Peyer's patch (tissue), 4 donors: Measurements from ENCODE around the gene NEU2.

ENCODE experiments used
- POLR2A ChIP-seq, 2 donors: fragments of 450-650 bp; IDR thresholded peaks; one replicate each; pipeline ENCODE4 v1.5.1; 2017; ENCODE audit warnings: antibody characterized with exemption in 2 of 2, mild to moderate bottlenecking in 2 of 2, moderate library complexity in 2 of 2
- TF ChIP-seq, protein P1 (sequence below), 6 experiments: fragments of 450-650 bp in 4 of 6; fragments of 200-600 bp in 2 of 6; sonication (generic) in 1 of 6; IDR thresholded peaks; one replicate each; pipeline ENCODE4 v1.5.1; 2017 to 2019; ENCODE audit warnings: antibody characterized with exemption in 6 of 6, mild to moderate bottlenecking in 3 of 6, moderate library complexity in 1 of 6

- TF ChIP-seq POLR2A (IDR thresholded peaks at IDR 0.05): no peak
- TF ChIP-seq, protein P1, sequence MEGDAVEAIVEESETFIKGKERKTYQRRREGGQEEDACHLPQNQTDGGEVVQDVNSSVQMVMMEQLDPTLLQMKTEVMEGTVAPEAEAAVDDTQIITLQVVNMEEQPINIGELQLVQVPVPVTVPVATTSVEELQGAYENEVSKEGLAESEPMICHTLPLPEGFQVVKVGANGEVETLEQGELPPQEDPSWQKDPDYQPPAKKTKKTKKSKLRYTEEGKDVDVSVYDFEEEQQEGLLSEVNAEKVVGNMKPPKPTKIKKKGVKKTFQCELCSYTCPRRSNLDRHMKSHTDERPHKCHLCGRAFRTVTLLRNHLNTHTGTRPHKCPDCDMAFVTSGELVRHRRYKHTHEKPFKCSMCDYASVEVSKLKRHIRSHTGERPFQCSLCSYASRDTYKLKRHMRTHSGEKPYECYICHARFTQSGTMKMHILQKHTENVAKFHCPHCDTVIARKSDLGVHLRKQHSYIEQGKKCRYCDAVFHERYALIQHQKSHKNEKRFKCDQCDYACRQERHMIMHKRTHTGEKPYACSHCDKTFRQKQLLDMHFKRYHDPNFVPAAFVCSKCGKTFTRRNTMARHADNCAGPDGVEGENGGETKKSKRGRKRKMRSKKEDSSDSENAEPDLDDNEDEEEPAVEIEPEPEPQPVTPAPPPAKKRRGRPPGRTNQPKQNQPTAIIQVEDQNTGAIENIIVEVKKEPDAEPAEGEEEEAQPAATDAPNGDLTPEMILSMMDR (IDR thresholded peaks at IDR 0.05): no peak
These were observed 30.0 kb downstream of the NEU2 start for GRCh38 chr2:233062451-233062850.
